ENCODE data around the gene DMRT3.
"Not testable (repeated sequence)": the region's sequence is repeated elsewhere in the genome, so short reads cannot be mapped to it uniquely, and the experiment has no call there.

The DMRT3 gene

GRCh38 chr9:981491-981898 is 5.0 kb downstream of the DMRT3 start:
- H3K4me3 ChIP-seq (ENCODE audit: low read depth, low read length) = no peak overlapping the region
- no peak for DNase-seq (ENCODE audit: low read depth)
- no peak for TF ChIP-seq CTCF (IDR thresholded peaks at IDR 0.05; ENCODE audit: insufficient read depth, low read depth, low read length, missing control alignments)

GRCh38 chr9:982394-983230 is 6.2 kb downstream of the DMRT3 start:
- no peak overlapping the region for H3K4me3 ChIP-seq (ENCODE audit: low read depth, low read length)
- no peak for TF ChIP-seq CTCF (IDR thresholded peaks at IDR 0.05; ENCODE audit: insufficient read depth, low read depth, low read length, missing control alignments)
- DNase-seq (ENCODE audit: low read depth) = no peak

GRCh38 chr9:994005-994404 is 17.6 kb downstream of the DMRT3 start:
- DNase-seq (ENCODE audit: low read depth) = peak; percentile 71
- H3K4me3 ChIP-seq (ENCODE audit: low read depth, low read length) = no peak overlapping the region
- TF ChIP-seq CTCF (IDR thresholded peaks at IDR 0.05; ENCODE audit: insufficient read depth, low read depth, low read length, missing control alignments) = no peak

GRCh38 chr9:995192-995591 is 18.7 kb downstream of the DMRT3 start:
- DNase-seq (ENCODE audit: low read depth) = no peak
- no peak for TF ChIP-seq CTCF (IDR thresholded peaks at IDR 0.05; ENCODE audit: insufficient read depth, low read depth, low read length, missing control alignments)
- no peak overlapping the region for H3K4me3 ChIP-seq (ENCODE audit: low read depth, low read length)

GRCh38 chr9:995781-996180 is 19.3 kb downstream of the DMRT3 start:
- no peak for DNase-seq (ENCODE audit: low read depth)
- H3K4me3 ChIP-seq (ENCODE audit: low read depth, low read length) = no peak overlapping the region
- TF ChIP-seq CTCF (IDR thresholded peaks at IDR 0.05; ENCODE audit: insufficient read depth, low read depth, low read length, missing control alignments) = no peak

- not testable (repeated sequence) for H3K4me3 ChIP-seq (ENCODE audit: low read depth, low read length); DNase-seq (ENCODE audit: low read depth)
- peak; percentile 13 for TF ChIP-seq CTCF (IDR thresholded peaks at IDR 0.05; ENCODE audit: insufficient read depth, low read depth, low read length, missing control alignments)
Measured at GRCh38 chr9:998299-999110, 22.1 kb downstream of the DMRT3 start.
